Neural progenitor cell (in vitro differentiated cells): ENCODE results near the gene DNAAF2.

ENCODE experiments used
- EZH2 ChIP-seq: fragments of 200-600 bp; sonication (generic); IDR thresholded peaks from 2 replicates; pipeline ENCODE4 v1.6.1; 2017; ENCODE audit warnings: antibody characterized with exemption, mild to moderate bottlenecking, moderate library complexity
- EZH2phosphoT487 ChIP-seq: fragments of 200-600 bp; sonication (generic); IDR thresholded peaks from 2 replicates; pipeline ENCODE4 v1.6.1; 2017; ENCODE audit warnings: antibody characterized with exemption
- TF ChIP-seq, protein P1 (sequence below): fragments of 200-600 bp; sonication (generic); IDR thresholded peaks from 2 replicates; pipeline ENCODE4 v1.5.1; 2017; ENCODE audit warnings: antibody characterized with exemption, mild to moderate bottlenecking

DNA sequence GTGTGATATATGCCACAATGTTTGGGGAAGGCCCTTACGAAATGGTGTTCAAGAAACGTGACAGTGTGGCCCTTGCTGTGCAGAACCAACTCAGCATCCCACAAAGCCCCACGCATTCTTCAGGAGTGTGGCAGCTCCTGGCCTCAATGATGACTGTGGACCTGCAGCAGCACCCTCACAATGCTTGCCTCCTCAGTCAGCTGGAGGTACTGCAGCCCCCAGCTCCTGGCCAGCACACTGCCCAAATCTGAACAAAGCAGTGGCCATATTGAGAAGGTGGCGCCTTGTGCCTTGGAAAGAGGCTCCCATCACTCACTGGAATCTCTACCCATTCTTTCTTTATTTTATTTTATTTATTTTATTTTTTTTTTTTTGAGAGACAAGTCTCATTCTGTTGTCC is 42.6 kb upstream of the DNAAF2 start:
- no peak for TF ChIP-seq EZH2
- no peak for TF ChIP-seq EZH2phosphoT487
- TF ChIP-seq, protein P1, sequence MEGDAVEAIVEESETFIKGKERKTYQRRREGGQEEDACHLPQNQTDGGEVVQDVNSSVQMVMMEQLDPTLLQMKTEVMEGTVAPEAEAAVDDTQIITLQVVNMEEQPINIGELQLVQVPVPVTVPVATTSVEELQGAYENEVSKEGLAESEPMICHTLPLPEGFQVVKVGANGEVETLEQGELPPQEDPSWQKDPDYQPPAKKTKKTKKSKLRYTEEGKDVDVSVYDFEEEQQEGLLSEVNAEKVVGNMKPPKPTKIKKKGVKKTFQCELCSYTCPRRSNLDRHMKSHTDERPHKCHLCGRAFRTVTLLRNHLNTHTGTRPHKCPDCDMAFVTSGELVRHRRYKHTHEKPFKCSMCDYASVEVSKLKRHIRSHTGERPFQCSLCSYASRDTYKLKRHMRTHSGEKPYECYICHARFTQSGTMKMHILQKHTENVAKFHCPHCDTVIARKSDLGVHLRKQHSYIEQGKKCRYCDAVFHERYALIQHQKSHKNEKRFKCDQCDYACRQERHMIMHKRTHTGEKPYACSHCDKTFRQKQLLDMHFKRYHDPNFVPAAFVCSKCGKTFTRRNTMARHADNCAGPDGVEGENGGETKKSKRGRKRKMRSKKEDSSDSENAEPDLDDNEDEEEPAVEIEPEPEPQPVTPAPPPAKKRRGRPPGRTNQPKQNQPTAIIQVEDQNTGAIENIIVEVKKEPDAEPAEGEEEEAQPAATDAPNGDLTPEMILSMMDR = no peak
